PC-9 (cell line): ENCODE data around the gene RGL1. TPM values are rescaled to one million over a fixed set of nuclear protein-coding genes. Genes with fewer than 3 reads are reported as not detected.

Experiments
- BruUV-seq: library from RNA; stranded (reverse); fragments of 400-500 nt; replicated peaks from 2 replicates; lab custom pipeline; 2021; lab: Mats Ljungman, UMichigan
- CTCF ChIA-PET: fragments of 300-600 bp; sonication (Branson Sonifier 250); formaldehyde crosslinking; loops from one replicate; lab custom pipeline; 2022; ENCODE audit warnings: antibody characterized with exemption; lab: Charles Lee
- POLR2A ChIA-PET: fragments of 300-600 bp; sonication (Branson Sonifier 250); formaldehyde crosslinking; loops from one replicate; lab custom pipeline; 2022; ENCODE audit warnings: antibody characterized with exemption; ENCODE audit not compliant: unreplicated experiment; lab: Charles Lee
- DNase-seq, 2 experiments: peaks; one replicate each; pipeline versions ENCODE4 v3.0.0 to v3.0.0-alpha.2; 2015 to 2022; ENCODE audit warnings: mixed read lengths in 1 of 2
- H2AFZ ChIP-seq: fragments of 200-600 bp; sonication (generic); 2 replicates; pipeline ENCODE4 v1.8.1; 2017; ENCODE audit warnings: antibody characterized with exemption
- H3F3A ChIP-seq: fragments of 200-600 bp; sonication (generic); 2 replicates; pipeline ENCODE4 v1.8.1; 2017; ENCODE audit warnings: antibody characterized with exemption, mild to moderate bottlenecking, low read depth; ENCODE audit not compliant: insufficient read depth
- H3K27ac ChIP-seq: fragments of 200-600 bp; sonication (generic); 2 replicates; pipeline ENCODE4 v1.6.1; 2016; ENCODE audit warnings: mixed run types
- H3K27me3 ChIP-seq: fragments of 200-600 bp; sonication (generic); 2 replicates; pipeline ENCODE4 v1.6.1; 2016; ENCODE audit warnings: low read depth, mixed run types; ENCODE audit not compliant: insufficient read depth
- H3K36me3 ChIP-seq: fragments of 200-600 bp; sonication (generic); 2 replicates; pipeline ENCODE4 v1.6.1; 2016; ENCODE audit warnings: low read depth, mixed run types
- H3K4me1 ChIP-seq: fragments of 200-600 bp; sonication (generic); replicated peaks from 2 replicates; pipeline ENCODE4 v1.6.1; 2016; ENCODE audit warnings: mixed run types; ENCODE audit not compliant: insufficient read depth
- H3K4me2 ChIP-seq: fragments of 200-600 bp; sonication (generic); 2 replicates; pipeline ENCODE4 v1.6.1; 2017; ENCODE audit warnings: mixed run types
- H3K4me3 ChIP-seq: fragments of 200-600 bp; sonication (generic); 2 replicates; pipeline ENCODE4 v1.6.1; 2016; ENCODE audit warnings: mixed run types
- H3K79me2 ChIP-seq: fragments of 200-600 bp; sonication (generic); 2 replicates; pipeline ENCODE4 v1.6.1; 2017; ENCODE audit warnings: low read depth, mixed run types
- H3K9me2 ChIP-seq: fragments of 200-600 bp; sonication (generic); 2 replicates; pipeline ENCODE4 v1.8.1; 2017; ENCODE audit warnings: mild to moderate bottlenecking; ENCODE audit not compliant: insufficient read depth
- H3K9me3 ChIP-seq: fragments of 200-600 bp; sonication (generic); 2 replicates; pipeline ENCODE4 v1.8.1; 2016; ENCODE audit warnings: low read depth; ENCODE audit not compliant: insufficient read depth
- H4K20me1 ChIP-seq: fragments of 200-600 bp; sonication (generic); 2 replicates; pipeline ENCODE4 v1.8.1; 2017; ENCODE audit not compliant: insufficient read depth
- EZH2 ChIP-seq: fragments of 200-600 bp; sonication (generic); IDR thresholded peaks from 2 replicates; pipeline ENCODE4 v1.8.0; 2017; ENCODE audit warnings: antibody characterized with exemption, low read depth
- intact Hi-C: fragments of 100-400 bp; cut with micrococcal nuclease; formaldehyde crosslinking; loops from one replicate; pipeline ENCODE4 v1.10.0; 2022; ENCODE audit not compliant: unreplicated experiment
- total RNA-seq: library from RNA; stranded (reverse); gene quantifications from 2 replicates; pipeline ENCODE4 v1.2.3, GENCODE V29; 2021
- TF ChIP-seq, protein P1 (sequence below): fragments of 200-600 bp; sonication (generic); conservative IDR thresholded peaks from 2 replicates; pipeline ENCODE4 v1.6.1; 2017; ENCODE audit warnings: mixed run types, antibody characterized with exemption, mild to moderate bottlenecking, moderate library complexity

The RGL1 gene
- total RNA-seq, 1 experiment from 2014 or later = 2.6 TPM

DNA sequence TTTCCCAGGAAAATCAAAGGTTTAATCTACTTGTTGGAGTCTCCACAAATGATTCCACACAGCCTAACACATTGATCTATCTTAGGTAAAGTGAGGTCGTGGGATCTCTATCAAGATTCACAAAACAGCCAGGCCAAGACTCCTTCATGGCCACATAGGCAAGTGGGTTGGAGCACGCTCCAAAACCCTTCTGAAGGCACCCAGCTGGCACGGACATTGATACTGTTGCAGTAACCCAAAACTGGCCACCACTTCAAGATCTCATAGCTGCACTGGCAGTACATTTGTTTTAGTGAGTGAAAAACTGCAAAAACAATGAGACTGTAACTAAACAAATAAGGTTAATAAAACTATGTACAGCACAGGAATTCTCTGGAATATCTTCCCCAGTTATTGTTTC lies 170.7 kb downstream of the RGL1 start:
- POLR2A ChIA-PET = no interaction called here
- H3F3A ChIP-seq = no peaks in the 10 kb centered on the region
- H3K27me3 ChIP-seq = no peaks in the 10 kb centered on the region
- no peaks in the 10 kb centered on the region for H3K4me1 ChIP-seq
- no peak for DNase-seq
- no peaks in the 10 kb centered on the region for H4K20me1 ChIP-seq
- BruUV-seq = no TSS peak
- no peak overlapping the region for H3K4me2 ChIP-seq
- H3K9me2 ChIP-seq = peaks cover 10% of the 10 kb centered on the region
- H3K36me3 ChIP-seq = no peaks in the 10 kb centered on the region
- no peak overlapping the region; the same call in 1 of the 2 replicates for H2AFZ ChIP-seq
- no peak for TF ChIP-seq EZH2
- TF ChIP-seq, protein P1, sequence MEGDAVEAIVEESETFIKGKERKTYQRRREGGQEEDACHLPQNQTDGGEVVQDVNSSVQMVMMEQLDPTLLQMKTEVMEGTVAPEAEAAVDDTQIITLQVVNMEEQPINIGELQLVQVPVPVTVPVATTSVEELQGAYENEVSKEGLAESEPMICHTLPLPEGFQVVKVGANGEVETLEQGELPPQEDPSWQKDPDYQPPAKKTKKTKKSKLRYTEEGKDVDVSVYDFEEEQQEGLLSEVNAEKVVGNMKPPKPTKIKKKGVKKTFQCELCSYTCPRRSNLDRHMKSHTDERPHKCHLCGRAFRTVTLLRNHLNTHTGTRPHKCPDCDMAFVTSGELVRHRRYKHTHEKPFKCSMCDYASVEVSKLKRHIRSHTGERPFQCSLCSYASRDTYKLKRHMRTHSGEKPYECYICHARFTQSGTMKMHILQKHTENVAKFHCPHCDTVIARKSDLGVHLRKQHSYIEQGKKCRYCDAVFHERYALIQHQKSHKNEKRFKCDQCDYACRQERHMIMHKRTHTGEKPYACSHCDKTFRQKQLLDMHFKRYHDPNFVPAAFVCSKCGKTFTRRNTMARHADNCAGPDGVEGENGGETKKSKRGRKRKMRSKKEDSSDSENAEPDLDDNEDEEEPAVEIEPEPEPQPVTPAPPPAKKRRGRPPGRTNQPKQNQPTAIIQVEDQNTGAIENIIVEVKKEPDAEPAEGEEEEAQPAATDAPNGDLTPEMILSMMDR = no peak
- CTCF ChIA-PET = no interaction called here
- intact Hi-C loops = no loop called here
- no peaks in the 10 kb centered on the region for H3K79me2 ChIP-seq
- no peak overlapping the region for H3K4me3 ChIP-seq
- H3K9me3 ChIP-seq = no peaks in the 10 kb centered on the region
- no peak overlapping the region for H3K27ac ChIP-seq

DNA sequence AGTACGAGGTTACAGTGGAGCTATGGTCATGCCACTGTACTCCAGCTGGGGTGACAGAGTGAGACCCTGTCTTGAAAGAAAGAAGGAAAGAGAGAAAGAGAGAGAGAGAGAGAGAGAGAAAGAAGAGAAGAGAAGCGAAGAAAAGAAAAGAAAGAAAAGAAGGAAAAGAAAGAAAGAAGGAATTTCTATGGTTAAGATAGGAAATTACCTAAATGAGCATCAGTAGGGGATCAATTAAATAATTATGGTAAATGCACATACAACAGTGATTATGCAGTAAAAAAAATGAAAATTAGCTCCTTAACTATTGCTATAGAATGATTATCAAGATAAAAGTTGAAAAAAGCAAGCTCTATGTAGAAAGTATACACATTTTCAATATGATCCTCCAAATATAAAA lies 172.8 kb downstream of the RGL1 start:
- no peak for DNase-seq
- no peaks in the 10 kb centered on the region for H3K79me2 ChIP-seq
- ChIA-PET POLR2A (no interaction called here), CTCF (no interaction called here)
- TF ChIP-seq, protein P1 = no peak
- no peak for TF ChIP-seq EZH2
- H3K4me2 ChIP-seq = no peak overlapping the region
- intact Hi-C loops = no loop called here
- H3K4me3 ChIP-seq = no peak overlapping the region
- no TSS peak for BruUV-seq
- no peak overlapping the region for H2AFZ ChIP-seq
- H3K36me3 ChIP-seq = no peaks in the 10 kb centered on the region
- H3K9me2 ChIP-seq = peaks cover 10% of the 10 kb centered on the region
- no peaks in the 10 kb centered on the region for H3F3A ChIP-seq
- no peaks in the 10 kb centered on the region for H3K27me3 ChIP-seq
- no peaks in the 10 kb centered on the region for H3K4me1 ChIP-seq
- no peaks in the 10 kb centered on the region for H4K20me1 ChIP-seq
- H3K27ac ChIP-seq = no peak overlapping the region
- H3K9me3 ChIP-seq = no peaks in the 10 kb centered on the region

Other genes starting within 250 kb of the RGL1 start
- 54.3 and 65.5 TPM in 2 replicates for gene NCF2, start 214.7 kb upstream of the RGL1 start, total RNA-seq
- gene ARPC5, start 169.3 kb upstream of the RGL1 start, total RNA-seq = 143 and 150 TPM in 2 replicates
- not detected in 2 replicates for gene APOBEC4, start 151.8 kb upstream of the RGL1 start, total RNA-seq
- gene COLGALT2, start 232.6 kb downstream of the RGL1 start, total RNA-seq = 0.44 and 0.58 TPM in 2 replicates
- 46.0 and 52.0 TPM in 2 replicates for gene TSEN15, start 246.6 kb downstream of the RGL1 start, total RNA-seq